ENCODE measurements around the gene PIAS1.

DNA sequence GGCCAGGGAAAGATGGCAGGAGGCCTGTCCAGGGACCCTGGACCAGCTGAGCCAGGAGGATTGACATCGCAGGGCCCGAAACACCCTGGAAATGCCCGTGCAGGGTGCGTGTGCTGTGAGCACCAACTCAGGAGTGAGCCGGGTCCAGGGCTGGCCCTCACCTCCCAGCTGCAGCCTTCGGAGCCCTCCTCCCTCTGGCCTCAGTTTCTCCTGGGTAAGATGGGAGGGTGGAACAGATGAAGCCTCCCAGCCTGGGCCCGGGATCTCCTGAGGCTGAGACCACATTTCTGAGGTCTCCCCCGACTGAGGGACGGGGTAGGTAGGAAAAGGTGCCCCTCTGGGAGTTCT, 156.3 kb downstream of the PIAS1 start:
- TF ChIP-seq, protein P1, sequence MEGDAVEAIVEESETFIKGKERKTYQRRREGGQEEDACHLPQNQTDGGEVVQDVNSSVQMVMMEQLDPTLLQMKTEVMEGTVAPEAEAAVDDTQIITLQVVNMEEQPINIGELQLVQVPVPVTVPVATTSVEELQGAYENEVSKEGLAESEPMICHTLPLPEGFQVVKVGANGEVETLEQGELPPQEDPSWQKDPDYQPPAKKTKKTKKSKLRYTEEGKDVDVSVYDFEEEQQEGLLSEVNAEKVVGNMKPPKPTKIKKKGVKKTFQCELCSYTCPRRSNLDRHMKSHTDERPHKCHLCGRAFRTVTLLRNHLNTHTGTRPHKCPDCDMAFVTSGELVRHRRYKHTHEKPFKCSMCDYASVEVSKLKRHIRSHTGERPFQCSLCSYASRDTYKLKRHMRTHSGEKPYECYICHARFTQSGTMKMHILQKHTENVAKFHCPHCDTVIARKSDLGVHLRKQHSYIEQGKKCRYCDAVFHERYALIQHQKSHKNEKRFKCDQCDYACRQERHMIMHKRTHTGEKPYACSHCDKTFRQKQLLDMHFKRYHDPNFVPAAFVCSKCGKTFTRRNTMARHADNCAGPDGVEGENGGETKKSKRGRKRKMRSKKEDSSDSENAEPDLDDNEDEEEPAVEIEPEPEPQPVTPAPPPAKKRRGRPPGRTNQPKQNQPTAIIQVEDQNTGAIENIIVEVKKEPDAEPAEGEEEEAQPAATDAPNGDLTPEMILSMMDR (IDR thresholded peaks at IDR 0.05; ENCODE audit: low read depth, low read length), result no peak
- no peak for TF ChIP-seq EZH2phosphoT487 (IDR thresholded peaks at IDR 0.05; ENCODE audit: low read depth)
